HG03175 (cell line): ENCODE measurements around the gene HINFP.
"Not testable (repeated sequence)": the region's sequence is repeated elsewhere in the genome, so short reads cannot be mapped to it uniquely, and the experiment has no call there.

Experiments
- ATAC-seq: cut with Tn5 transposase; IDR thresholded peaks from one replicate; pipeline ENCODE4 v1.9.1; 2021; ENCODE audit warnings: mild to moderate bottlenecking, moderate library complexity; ENCODE audit not compliant: unreplicated experiment

Gene HINFP

DNA sequence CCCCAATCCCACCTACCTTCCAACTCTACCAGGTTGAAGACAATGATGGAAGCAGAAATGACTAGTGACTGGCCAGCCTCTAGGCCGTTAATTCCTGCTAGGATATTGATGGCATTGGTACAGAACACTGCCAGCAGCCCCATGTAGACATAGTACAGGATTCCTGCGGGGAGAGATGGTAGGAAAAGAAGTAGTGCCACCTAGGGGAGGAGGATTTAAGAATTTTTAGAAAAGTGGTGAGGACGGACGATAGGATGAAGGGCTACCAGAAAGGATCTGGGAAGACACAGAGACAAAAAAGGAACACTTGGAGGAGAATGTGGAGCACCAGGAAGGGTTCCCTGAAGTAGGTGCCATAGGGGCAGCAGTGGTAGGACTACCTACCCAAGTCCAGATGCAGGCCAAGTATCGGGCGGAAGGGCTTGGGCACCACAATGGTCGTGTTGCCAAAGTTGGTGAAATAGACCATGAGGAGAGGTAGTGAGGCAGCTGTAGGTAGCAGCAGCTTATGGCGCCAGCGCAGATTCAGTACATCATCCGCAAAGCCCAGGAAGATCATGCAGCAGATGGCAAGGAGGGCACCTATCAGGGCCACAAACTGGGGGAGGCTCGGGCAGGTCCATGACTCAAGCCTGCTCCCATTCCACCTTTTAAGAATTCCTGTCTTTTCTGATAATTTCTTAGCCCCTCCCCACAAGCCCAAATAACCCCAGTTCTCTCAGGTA is 21.0 kb upstream of the HINFP start:
- ATAC-seq: no peak

DNA sequence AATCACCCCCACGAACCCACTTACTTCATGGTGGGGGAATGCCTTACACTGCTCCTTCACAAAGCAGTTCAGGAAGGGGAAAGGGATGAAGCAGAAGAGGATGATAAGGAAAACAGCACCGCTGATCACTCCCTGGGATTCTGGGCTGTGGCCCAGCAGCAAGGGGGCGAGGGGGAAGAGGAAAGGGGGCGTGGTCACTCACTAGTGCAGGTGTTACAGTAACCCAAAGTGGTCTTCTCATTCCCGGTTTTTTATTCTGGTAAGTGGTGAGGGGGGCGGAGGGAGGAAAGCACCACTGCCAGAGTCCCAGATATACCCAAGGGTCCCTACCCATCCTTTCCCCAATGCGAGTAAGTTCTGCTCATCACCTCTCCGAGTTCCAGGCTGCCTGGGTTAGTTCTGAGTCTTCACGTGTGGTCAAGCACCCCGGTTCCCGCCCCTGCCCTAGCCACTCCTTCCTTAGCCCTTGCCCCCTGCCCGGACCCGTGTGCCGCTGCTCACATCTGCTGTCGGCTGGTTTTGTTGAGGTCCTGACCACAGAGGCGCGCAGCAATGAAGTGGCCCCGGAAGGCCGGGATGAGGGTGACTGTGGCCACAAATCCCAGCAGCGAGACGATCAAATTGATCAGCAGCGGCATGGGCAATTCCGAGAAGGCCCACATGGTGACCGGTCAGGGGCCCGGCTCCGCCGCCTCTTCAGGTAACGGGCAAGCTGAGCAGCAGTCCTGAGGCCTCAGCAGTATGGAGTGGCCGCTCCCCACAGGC is 20.2 kb upstream of the HINFP start:
- peak; percentile 25 for ATAC-seq

DNA sequence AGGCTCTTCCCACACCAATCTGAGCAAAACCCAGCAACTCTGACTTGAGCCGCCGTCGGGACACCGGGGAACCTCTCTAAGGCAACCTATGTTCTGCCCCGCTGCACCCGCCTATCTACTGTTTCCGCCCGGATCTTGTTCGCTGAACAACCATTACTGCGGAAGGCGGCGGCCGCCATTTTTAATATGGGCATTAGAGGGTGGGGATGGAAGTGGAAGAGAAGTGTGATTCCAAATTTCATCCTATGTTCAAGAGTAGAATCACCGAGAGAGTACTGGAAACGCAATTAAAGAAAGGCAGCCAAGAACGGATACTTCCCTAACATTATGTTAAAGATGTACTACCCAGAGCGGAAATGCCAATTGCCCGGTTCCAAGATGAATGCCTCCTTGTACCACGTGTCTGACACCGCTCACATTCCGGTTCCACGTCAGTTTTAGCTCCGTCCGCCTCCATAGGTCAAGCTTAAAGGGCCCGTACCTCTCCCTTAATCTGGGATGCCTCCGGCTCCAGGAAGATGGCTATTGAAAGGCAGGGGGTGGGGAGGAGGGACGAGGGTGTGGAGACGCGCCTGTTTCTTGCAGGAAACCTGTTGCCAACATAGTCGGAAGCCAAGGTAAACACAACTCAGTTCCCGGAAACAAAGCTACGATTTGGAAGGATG is 19.5 kb upstream of the HINFP start, which contains the start of gene DPAGT1:
DPAGT1 (minus strand) TSS at position 95 of the 665 bp plus-strand sequence. CDS start 198 bp downstream, outside the sequence.
- peak; percentile 79 for ATAC-seq

DNA sequence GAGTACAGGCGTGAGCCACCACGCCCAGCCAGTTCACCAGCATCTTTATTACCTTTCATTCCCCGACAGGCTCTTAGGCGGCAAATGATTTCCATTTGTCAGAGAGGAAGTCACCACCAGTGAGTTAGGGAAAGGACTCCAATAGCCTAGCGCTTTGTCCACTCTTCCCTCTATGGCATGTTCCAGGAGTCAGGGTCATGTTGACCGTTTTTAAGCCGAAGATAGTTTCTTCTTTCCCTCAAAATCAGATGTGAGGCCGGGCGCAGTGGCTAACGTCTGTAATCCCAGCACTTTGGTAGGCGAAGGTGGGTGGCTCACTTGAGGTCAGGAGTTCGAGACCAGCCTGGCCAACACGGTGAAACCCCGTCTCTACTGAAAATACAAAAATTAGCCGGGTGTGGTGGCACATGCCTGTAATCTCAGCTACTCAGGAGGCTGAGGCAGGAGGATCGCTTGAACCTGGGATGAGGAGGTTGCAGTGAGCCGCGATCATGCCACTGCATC is 18.2 kb upstream of the HINFP start:
- not testable (repeated sequence) for ATAC-seq

DNA sequence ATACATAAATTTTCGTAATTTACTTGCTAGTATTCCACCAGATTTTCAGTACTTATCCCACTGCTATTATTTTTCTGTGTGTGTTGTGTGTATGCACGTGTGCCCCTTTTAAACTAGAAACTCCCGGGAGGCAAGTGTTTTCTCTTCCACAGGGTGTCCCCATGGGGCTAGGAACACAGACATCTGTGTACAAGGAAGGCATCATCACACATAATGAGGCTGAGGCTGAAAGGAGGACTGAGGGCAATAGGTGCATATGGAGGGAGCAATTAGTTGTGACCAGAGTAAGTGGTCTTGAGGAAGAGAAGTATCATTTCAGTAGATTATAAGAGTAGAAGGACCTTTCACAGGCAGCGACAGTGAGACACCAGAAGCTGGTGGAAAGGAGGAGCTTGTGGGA is 17.6 kb upstream of the HINFP start:
- no peak for ATAC-seq

DNA sequence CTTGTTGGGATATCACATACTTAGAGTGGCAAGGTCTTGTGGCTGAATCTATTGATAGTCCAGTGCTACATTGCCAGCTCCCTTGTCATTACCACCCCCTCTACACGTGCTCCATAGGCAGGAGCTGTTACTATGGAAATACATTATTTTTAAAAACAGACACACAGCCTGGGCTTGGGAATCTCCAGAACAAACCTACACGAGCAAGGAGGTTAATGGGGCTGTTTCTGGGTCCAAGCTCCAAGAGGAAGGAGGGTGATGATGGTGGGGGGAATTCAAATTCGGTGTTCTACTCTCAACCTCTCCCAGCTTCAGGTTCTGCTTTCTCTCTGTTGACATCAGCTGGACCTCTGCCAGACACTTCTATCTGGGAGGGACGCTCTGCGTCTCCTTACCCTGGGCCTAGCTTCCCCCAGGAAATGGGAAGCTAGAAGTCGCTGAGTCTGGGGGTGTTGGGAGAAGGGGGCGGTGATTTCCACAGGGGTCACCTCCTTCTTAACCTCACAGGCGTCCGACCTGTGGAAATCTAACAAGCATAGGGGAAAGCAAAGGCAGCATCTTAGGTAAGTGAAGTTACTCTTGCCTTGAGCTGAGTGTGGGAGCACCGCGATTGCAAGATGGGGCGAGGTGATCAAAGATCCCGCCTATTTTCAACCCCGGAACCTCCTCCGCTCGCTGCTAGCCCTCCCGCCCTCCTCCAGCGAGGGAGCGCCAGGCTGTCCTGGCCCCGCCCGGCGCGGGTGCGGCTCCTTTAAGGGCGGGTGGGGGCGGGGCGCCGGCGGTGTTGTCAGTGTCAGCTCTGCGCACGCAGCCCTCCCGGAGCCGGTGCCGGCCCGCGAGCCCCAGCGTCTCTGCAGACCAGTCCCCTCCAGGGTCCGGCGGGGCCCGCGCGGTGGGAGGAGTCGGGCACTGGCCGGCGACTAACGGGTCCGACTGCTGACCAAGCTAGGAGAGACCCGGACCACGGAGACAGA is 14.5 kb upstream of the HINFP start, which contains the start of gene C2CD2L:
C2CD2L (plus strand) TSS at position 781 of the 974 bp plus-strand sequence. CDS start 398 bp downstream, outside the sequence.
- peak; percentile 75 for ATAC-seq

DNA sequence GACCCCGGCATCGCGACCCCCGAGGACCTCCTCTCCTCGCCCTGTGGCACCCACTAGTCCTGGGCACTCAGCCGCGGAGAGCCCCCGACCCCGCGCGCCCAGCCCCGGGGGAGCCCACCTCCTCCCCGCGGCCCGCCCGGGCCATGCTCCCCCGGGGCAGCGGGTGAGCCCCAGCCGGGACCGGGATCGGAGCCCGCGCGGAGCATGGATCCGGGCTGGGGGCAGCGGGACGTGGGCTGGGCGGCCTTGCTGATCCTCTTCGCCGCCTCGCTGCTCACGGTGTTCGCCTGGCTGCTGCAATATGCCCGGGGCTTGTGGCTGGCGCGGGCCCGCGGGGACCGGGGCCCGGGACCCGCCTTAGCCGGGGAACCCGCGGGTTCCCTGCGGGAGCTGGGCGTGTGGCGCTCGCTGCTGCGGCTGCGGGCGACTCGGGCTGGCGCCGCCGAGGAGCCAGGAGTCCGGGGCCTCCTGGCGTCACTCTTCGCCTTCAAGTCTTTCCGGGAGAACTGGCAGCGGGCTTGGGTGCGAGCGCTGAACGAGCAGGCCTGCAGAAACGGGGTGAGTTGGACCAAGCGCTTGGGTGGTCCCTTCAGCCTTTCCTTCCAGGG is 13.7 kb upstream of the HINFP start:
- ATAC-seq: peak; percentile 14

DNA sequence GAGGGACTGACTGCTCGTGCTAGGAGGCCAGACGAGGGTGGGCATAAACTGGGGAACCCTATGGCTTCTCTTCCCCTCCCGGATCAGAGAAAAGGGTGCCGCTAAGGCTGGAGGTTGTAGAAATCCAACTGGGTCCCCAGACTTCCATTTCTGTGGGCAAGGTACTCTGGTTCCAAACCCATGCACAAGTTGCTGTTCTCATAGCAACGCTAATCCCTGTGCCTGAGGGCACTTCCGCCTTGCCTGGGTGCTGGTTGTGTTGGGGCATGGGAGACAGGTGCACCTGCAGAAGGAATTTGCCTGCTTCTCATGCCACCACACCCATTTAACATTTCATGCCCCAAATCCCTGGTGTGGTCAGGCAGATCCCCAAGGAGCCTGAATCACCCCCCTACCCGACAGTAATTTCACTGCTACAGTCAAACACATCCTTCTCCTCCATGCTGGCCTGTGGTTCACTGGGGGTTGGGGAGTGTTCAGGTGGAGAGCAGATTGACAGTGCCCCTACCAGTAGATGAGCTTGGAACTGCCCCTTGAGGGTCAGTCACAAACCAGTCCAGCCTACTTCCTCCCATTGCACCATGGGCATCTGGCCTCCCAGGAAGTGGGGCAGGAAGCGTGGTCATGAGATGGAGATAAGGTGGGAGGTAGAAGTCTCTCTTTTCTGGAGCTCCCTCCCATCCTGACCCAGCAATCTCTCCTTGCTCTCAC is 13.1 kb upstream of the HINFP start:
- no peak for ATAC-seq

DNA sequence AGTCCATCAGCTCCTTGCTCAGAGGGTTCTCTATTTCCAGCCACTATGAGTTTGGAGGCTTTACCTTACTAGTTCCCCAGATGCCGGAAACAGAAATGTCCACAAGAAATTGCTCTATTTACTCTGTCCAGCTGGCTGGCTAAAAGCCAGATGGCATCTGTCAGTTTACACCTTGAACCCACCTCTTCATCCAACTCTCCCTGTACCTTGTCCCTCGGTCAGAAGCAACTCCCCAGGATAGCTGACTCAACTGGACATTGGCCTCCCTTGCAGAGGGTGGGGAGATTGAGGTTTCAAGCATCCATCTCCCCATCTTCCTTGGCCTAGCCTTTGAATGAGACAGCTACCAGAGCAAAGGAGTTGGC is 12.5 kb upstream of the HINFP start:
- ATAC-seq: no peak

DNA sequence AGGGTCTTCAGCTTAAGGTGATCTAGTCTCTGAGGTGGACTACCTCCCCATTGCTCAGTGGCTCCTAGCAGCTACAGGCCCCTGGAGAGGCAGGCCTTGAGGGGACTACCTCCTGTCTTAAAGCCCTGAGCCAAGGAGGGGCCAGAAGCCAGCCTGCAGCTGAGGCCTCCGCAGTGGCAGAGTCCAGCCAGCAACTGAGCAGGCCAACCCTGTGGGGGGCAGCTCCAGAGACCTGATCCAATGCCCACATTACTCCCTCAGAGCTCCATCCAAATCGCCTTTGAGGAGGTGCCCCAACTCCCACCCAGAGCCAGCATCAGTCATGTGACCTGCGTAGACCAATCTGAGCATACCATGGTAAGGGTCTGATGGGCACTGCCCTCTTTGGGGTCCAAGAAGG is 11.5 kb upstream of the HINFP start:
- no peak for ATAC-seq

DNA sequence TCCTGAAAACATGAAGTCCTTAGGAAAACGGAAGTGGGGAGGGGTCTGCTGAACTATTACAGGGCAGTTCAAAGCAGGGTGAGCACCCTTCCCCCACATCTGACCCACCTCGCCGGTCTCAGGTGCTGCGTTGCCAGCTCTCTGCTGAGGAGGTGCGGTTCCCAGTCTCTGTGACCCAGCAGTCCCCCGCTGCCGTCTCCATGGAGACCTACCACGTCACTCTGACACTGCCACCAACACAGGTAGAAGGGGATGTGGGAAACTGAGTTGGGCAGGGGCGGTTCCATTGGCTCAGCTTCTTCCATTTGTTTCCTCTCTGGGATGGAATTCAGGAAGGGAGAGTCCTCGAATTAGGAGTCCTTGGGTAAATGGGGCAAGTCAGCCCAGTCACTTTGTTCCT is 10.9 kb upstream of the HINFP start:
- ATAC-seq: no peak

DNA sequence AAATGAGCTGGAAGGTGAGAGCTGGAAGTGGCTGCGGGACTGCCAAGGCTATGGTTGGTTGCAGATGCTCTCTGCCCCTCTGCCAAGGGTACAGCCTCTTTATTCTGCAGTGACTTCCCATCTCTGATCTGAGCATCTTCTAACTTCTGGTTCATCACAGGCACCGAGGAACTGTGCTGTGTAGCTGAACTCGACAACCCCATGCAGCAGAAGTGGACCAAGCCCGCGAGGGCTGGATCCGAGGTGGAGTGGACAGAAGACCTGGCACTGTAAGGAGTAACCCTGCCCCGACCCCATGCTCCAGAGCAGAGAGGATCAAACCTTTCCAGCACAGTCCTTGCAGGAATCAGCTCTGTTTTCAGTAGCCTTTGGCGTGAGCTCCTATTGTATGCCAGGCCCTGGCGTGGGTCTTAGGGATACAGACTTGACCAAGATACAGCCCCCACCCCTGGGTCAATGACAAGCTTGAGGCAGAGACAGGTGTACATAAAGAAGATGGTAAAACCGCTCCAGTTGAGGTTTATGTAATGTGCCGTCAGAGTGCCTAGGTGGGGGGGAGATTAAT is 9.9 kb upstream of the HINFP start:
- ATAC-seq: no peak

DNA sequence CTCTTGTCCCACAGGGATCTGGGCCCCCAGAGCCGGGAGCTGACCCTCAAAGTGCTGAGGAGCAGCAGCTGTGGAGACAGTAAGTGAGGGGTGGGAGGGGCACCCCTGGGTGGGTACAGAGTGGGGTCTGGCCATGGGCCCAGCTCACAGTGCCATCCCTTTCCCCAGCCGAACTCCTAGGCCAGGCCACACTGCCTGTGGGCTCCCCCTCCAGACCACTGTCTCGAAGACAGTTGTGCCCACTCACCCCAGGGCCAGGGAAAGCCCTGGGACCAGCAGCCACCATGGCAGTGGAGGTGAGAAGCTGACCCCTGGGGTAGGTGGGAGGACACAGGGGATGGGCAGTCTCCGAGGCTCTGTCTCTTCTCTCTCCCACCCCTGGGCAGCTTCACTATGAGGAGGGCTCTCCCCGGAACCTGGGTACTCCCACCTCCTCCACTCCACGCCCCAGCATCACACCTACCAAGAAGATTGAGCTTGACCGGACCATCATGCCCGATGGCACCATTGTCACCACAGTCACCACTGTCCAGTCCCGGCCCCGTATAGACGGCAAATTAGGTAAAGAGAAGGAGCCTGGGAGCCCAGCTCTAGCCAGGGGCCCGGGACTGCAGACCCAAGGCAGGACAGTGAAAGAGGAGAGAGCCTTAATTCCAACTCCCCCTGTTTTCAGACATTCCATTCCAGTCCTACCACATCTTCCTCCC is 8.9 kb upstream of the HINFP start:
- ATAC-seq: no peak

DNA sequence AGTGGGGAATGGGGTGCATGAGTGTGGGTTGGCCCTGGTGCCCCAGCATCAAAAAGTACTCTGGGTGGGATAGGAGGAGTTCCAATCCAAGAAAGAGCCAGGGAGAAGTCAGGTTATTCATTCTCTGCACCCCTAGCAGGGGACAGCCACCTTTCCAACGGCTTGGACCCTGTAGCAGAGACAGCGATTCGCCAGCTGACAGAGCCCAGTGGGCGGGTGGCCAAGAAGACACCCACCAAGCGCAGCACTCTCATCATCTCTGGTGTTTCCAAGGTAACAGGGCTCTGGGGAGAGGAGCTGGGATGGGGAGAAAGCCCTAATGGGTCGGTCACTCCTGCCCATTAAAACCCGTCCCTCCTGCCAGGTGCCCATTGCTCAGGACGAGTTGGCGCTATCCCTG is 7.7 kb upstream of the HINFP start:
- ATAC-seq: no peak

DNA sequence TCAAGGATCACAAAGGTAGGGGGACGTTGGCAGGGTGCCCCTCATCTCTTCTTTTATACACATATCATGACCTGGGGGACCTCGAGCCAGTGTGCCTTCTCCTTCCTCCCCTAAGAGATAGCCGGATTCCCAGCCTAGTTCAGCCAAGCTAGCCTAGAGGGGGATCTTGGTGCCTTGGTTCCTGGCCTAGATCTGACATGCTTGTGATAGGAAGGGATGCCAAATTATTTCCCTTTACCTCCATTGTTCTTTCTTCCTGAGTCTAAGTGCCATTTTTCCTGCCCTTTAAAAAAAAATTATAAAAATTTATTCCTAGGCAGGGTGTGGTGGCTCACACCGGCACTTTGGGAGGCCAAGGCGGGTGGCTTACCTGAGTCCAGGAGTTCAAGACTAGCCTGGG is 7.0 kb upstream of the HINFP start:
- no peak for ATAC-seq

DNA sequence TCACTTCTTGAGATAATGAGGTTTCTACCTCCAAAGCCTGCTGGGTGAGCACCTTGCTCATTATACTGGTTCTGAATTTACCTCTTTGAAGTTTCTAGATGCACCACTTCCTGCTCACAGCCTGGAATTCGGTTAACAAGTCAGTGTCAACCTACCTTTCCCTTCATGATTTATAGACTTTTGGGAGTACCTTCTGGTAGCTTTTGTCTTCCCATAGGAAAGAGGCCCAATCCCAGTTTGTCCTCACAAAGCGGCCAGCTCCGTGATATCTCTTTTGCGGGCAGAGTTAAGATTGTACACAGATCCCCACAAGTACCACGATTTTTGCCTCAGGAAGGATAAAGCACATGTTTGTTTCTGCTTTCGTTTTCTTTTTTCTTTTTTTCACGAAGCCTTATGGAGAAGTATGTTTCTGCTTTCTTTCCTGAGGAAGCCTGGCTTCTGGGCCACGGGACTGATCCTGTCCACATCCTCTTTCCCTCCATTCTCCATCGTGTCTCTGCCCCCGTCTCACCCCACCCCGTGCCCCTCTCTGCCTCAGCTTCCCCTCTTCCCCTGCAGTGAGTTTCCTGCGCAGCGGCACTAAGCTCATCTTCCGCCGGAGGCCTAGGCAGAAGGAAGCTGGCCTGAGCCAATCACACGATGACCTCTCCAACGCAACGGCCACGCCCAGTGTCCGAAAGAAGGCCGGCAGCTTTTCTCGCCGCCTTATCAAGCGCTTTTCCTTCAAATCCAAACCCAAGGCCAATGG is 5.7 kb upstream of the HINFP start:
- ATAC-seq: no peak

DNA sequence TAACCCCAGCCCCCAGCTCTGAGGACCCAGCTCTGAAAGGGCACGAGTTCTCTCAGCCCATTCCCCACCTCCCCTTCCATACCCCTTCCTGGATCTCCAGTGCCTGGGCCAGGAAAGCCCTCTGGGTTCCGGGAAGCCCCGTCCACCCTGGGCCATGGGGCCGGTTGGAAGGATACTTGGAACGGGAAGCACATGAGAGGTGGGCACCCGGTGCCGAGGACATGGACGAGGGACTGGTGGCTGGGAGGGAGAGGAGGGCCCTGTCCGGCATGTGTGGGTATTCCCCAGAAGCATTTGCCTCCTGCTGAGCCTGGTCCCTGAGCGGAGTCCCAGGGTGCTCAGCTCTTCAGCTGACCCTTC is 5.2 kb upstream of the HINFP start:
- no peak for ATAC-seq

DNA sequence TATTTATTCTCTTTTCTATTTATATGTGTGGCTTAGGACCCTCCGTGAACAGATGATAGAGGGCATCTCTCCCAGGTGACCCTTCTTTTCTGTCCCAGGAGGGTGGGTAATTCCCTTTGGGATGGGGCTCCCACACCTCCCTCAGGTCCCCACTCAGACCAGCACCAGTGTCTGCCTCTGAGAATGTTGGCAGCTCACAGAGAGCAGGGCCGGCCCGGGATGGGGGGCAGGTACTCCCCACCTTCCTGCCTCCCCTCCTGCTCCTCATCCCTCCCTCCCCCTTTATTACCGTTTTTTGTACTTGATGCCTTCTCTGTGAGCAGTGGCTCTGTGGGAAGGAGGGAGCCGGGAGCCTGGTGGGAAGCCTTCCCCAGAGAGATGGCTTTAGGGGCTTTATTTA is 4.8 kb upstream of the HINFP start:
- ATAC-seq: no peak
